ENCODE results near the gene LRRC18.

DNA sequence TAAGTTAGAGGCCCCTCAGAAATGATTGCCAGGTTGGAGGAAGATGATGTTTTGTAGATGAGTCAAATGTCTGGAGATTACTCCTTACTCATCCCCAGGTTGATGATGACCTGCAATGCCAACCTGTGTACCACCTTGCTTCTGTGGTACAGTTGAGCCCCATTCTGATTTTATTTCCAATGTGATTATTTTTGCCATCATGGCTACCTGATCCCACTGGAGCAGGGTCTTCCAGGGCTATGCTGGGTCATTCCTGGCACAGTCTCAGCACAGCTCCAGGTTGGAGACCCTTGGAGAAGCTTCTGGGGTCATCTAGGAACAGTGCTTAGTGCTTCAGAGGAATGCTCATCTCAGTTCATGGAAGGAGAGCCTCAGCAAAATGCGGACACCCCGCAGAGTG, 34.3 kb downstream of the LRRC18 start:
- TF ChIP-seq, protein P1, sequence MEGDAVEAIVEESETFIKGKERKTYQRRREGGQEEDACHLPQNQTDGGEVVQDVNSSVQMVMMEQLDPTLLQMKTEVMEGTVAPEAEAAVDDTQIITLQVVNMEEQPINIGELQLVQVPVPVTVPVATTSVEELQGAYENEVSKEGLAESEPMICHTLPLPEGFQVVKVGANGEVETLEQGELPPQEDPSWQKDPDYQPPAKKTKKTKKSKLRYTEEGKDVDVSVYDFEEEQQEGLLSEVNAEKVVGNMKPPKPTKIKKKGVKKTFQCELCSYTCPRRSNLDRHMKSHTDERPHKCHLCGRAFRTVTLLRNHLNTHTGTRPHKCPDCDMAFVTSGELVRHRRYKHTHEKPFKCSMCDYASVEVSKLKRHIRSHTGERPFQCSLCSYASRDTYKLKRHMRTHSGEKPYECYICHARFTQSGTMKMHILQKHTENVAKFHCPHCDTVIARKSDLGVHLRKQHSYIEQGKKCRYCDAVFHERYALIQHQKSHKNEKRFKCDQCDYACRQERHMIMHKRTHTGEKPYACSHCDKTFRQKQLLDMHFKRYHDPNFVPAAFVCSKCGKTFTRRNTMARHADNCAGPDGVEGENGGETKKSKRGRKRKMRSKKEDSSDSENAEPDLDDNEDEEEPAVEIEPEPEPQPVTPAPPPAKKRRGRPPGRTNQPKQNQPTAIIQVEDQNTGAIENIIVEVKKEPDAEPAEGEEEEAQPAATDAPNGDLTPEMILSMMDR (IDR thresholded peaks at IDR 0.05) = no peak
- TF ChIP-seq POLR2A (IDR thresholded peaks at IDR 0.05) (no peak), EP300 (IDR thresholded peaks at IDR 0.05) (no peak)
